ENCODE results near the gene ZNF821. TPM values are rescaled to one million over a fixed set of nuclear protein-coding genes. Genes with fewer than 3 reads are reported as not detected.
A peak's percentile ranks its signal among the peaks of the same experiment; 100 is the strongest.

The ZNF821 gene
- total RNA-seq, 6 donors from 2014 or later, result 5.9 to 32.5 (median 7.4) TPM

DNA sequence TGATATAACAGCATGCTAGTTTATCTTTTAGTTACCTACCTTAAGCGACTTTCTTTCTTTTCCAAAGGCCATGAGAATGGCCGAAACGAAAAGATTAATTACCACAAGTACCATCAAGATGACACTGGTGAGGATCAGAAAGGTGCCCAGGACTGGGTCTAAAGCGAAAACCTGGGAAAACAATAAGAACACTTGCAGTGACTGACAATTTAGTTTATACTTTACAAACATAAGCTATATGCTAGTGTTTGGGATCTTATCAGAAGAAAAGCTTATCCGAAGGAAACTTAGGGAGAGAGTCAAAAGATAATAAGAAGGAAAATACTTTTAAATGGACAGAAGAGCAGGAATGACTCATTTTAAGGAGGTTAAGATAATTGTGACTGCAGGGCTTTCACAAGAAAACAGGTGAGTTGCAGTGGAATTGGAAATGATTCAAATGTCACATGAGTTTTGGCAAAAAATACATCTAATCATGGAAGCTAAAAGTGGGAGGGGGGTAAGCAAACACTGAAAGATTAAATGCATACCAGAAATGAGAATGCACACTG lies 46.1 kb upstream of the ZNF821 start:
- Histone ChIP-seq H3K4me1 (peaks cover 20 to 35% (median 31%) of the 10 kb centered on the region in 4 donors), H3K27me3 (no peaks in the 10 kb centered on the region), H3K27ac (peak overlapping the region in 1 of 4 donors; percentile 17), H3K9me3 (no peaks in the 10 kb centered on the region), H3K36me3 (peaks cover 20 to 75% (median 53%) of the 10 kb centered on the region in 4 donors), H3K4me3 (no peak overlapping the region)
- ATAC-seq (ENCODE audit: low FRiP score in 2 of 2), result no peak
- no peak for TF ChIP-seq POLR2AphosphoS5 (IDR thresholded peaks at IDR 0.05)
- no peak for TF ChIP-seq EP300 (IDR thresholded peaks at IDR 0.05)
- TF ChIP-seq POLR2A (IDR thresholded peaks at IDR 0.05), result no peak
- TF ChIP-seq CTCF (IDR thresholded peaks at IDR 0.05), result no peak
- 90 to 93% methylated on average over 5 of the region's 5 CpGs for WGBS, 2 donors
- no peak for DNase-seq

DNA sequence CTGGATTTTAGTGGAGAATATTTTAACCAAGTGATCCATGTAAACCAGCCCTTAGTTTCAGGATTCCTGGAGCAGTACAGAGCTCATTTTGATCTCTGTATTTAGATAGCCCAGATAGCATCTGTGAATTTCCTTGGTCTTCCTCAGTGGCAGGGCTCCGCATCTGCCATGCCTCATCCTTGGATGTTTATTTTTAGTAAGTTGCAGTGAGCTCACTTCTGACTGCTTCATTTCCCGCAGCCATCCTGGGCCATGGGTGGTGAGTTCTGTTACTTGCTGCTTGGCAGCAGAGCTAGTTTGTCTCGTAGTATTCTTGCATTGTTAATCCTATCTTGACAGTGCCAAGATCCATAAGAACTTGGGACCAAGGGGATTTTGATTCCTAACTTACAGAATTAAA lies 45.1 kb upstream of the ZNF821 start:
- H3K9me3 ChIP-seq, result no peaks in the 10 kb centered on the region
- WGBS, 2 donors, result 59 to 73% methylated on average over 3 of the region's 3 CpGs
- DNase-seq (no peak), ATAC-seq (ENCODE audit: low FRiP score in 2 of 2) (no peak)
- H3K4me1 ChIP-seq, result peaks cover 25 to 40% (median 33%) of the 10 kb centered on the region in 4 donors
- peaks cover 27 to 78% (median 50%) of the 10 kb centered on the region in 4 donors for H3K36me3 ChIP-seq
- no peak overlapping the region for H3K4me3 ChIP-seq
- TF ChIP-seq POLR2AphosphoS5 (IDR thresholded peaks at IDR 0.05) (no peak), EP300 (IDR thresholded peaks at IDR 0.05) (no peak)
- peak overlapping the region in 3 of 4 donors; percentile 17 to 71 (median 69) for H3K27ac ChIP-seq
- no peaks in the 10 kb centered on the region for H3K27me3 ChIP-seq

- peaks cover 36 to 83% (median 55%) of the 10 kb centered on the region in 4 donors for H3K36me3 ChIP-seq
- no peak overlapping the region for H3K4me3 ChIP-seq
- no peaks in the 10 kb centered on the region for H3K27me3 ChIP-seq
- H3K27ac ChIP-seq, result peak overlapping the region in 3 of 4 donors; percentile 38 to 71 (median 69)
- 52 to 62% methylated on average over 5 of the region's 5 CpGs for WGBS, 2 donors
- DNase-seq (no peak), ATAC-seq (ENCODE audit: low FRiP score in 2 of 2) (peak in 1 of 2 donors; percentile 13)
- peaks cover 29 to 40% (median 34%) of the 10 kb centered on the region in 4 donors for H3K4me1 ChIP-seq
- no peaks in the 10 kb centered on the region for H3K9me3 ChIP-seq
- TF ChIP-seq CTCF (IDR thresholded peaks at IDR 0.05) (no peak), POLR2AphosphoS5 (IDR thresholded peaks at IDR 0.05) (no peak), POLR2A (IDR thresholded peaks at IDR 0.05) (no peak), EP300 (IDR thresholded peaks at IDR 0.05) (no peak)
Observed at GRCh38 chr16:71927787-71928186, 43.8 kb upstream of the ZNF821 start.

DNA sequence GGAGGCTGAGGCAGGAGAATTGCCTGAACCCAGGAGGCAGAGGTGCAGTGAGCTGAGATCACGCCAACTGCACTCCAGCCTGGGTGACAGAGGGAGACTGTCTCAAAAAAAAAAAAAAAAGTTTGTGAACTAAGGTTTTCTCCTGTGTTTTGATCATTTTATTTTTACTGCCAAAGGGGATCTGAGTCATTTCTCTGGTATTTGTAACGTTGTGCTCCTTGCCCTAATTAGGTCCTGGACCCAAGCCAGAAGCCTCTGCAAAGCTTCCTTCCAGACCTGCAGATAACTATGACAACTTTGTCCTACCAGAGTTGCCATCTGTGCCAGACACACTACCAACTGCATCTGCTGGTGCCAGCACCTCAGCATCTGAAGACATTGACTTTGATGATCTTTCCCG lies 43.4 kb upstream of the ZNF821 start:
- WGBS, 2 donors, result 42 to 45% methylated on average over 3 of the region's 3 CpGs
- H3K9me3 ChIP-seq, result no peaks in the 10 kb centered on the region
- ATAC-seq (ENCODE audit: low FRiP score in 2 of 2) (peak in 1 of 2 donors; percentile 57), DNase-seq (no peak)
- H3K4me3 ChIP-seq, result no peak overlapping the region
- H3K4me1 ChIP-seq, result peaks cover 29 to 40% (median 34%) of the 10 kb centered on the region in 4 donors
- peaks cover 39 to 87% (median 59%) of the 10 kb centered on the region in 4 donors for H3K36me3 ChIP-seq
- TF ChIP-seq EP300 (IDR thresholded peaks at IDR 0.05) (no peak), POLR2AphosphoS5 (IDR thresholded peaks at IDR 0.05) (no peak), POLR2A (IDR thresholded peaks at IDR 0.05) (no peak), CTCF (IDR thresholded peaks at IDR 0.05) (no peak)
- no peaks in the 10 kb centered on the region for H3K27me3 ChIP-seq
- H3K27ac ChIP-seq, result peak overlapping the region; percentile 42 to 71 (median 61)

DNA sequence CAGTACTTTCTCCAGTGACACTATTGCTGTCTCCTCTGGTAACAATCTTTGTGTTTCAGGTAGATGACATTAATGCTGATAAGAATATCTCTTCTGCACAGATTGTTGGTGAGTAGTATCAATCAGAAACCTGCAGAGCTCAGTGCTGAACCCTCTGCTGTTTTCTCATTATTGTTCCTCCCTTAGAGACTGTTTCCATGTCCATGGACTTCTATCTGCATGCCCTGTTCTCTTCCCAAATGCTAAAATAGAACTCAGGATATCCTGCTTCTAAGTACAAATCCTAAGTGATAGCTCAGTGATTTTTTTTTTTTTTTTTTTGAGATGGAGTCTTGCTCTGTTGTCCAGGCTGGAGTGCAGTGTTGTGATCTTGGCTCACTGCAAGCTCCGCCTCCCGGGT lies 40.7 kb upstream of the ZNF821 start:
- WGBS, 2 donors, result 90 to 100% methylated on average over 2 of the region's 2 CpGs
- Histone ChIP-seq H3K27me3 (no peaks in the 10 kb centered on the region), H3K27ac (peak overlapping the region in 1 of 4 donors; percentile 51), H3K4me3 (no peak overlapping the region), H3K9me3 (no peaks in the 10 kb centered on the region), H3K4me1 (peaks cover 29 to 38% (median 34%) of the 10 kb centered on the region in 4 donors), H3K36me3 (peaks cover 60 to 95% (median 82%) of the 10 kb centered on the region in 4 donors)
- no peak for ATAC-seq (ENCODE audit: low FRiP score in 2 of 2)
- TF ChIP-seq POLR2AphosphoS5 (IDR thresholded peaks at IDR 0.05) (no peak), POLR2A (IDR thresholded peaks at IDR 0.05) (no peak), CTCF (IDR thresholded peaks at IDR 0.05) (no peak), EP300 (IDR thresholded peaks at IDR 0.05) (no peak)
- no peak for DNase-seq
